T-helper 2 cell (primary cell): Measurements from ENCODE around the gene CLASRP.
"Not testable (repeated sequence)": the region's sequence is repeated elsewhere in the genome, so short reads cannot be mapped to it uniquely, and the experiment has no call there.

Experiments used
- DNase-seq, 5 experiments: peaks; one replicate each; pipeline versions ENCODE4 v3.0.0 to v3.0.0-alpha.2; 2012 to 2022
- total RNA-seq, 2 donors: gene quantifications; one replicate each; lab custom pipeline; 2026; lab: John Stamatoyannopoulos, UW

CLASRP gene
- 64.9 to 91.0 reads per million in 2 donors for total RNA-seq

GRCh38 chr19:45038931-45039893 is at the start of gene CLASRP:
CLASRP (plus strand) TSS chr19:45039045; CDS start chr19:45040213, 1,168 bp downstream.
- peak; percentile 77 to 91 (median 82) for DNase-seq

- DNase-seq: no peak
Observed at GRCh38 chr19:44990459-44990858, 48.4 kb upstream of the CLASRP start.

- no peak for DNase-seq
Observed at GRCh38 chr19:44990966-44991365, 47.9 kb upstream of the CLASRP start.

- DNase-seq: no peak
Observed at GRCh38 chr19:44992336-44993163, 46.3 kb upstream of the CLASRP start.

GRCh38 chr19:44993526-44993925 is 45.3 kb upstream of the CLASRP start:
- no peak for DNase-seq

- no peak for DNase-seq
Observed at GRCh38 chr19:44993926-44994537, 44.8 kb upstream of the CLASRP start.

- no peak for DNase-seq
Observed at GRCh38 chr19:44998025-44998424, 40.8 kb upstream of the CLASRP start.

GRCh38 chr19:44999131-44999925 is 39.5 kb upstream of the CLASRP start:
- not testable (repeated sequence) for DNase-seq

- DNase-seq: not testable (repeated sequence)
Observed at GRCh38 chr19:45000665-45001064, 38.2 kb upstream of the CLASRP start.

GRCh38 chr19:45001087-45001739 is 37.6 kb upstream of the CLASRP start, which contains the start of gene RELB:
RELB (plus strand) TSS chr19:45001464; CDS start chr19:45001580, 116 bp downstream.
- DNase-seq: peak; percentile 92 to 97 (median 94)

- DNase-seq: no peak
Observed at GRCh38 chr19:45003485-45003884, 35.4 kb upstream of the CLASRP start.

GRCh38 chr19:45005787-45006186 is 33.1 kb upstream of the CLASRP start:
- no peak for DNase-seq

- DNase-seq: no peak
Observed at GRCh38 chr19:45008552-45008951, 30.3 kb upstream of the CLASRP start.

- no peak for DNase-seq
Observed at GRCh38 chr19:45009625-45010255, 29.1 kb upstream of the CLASRP start.

- no peak for DNase-seq
Observed at GRCh38 chr19:45010306-45010705, 28.5 kb upstream of the CLASRP start.

GRCh38 chr19:45011959-45012358 is 26.9 kb upstream of the CLASRP start:
- no peak for DNase-seq

- DNase-seq: peak; percentile 52 to 94 (median 75)
Observed at GRCh38 chr19:45016388-45017314, 22.2 kb upstream of the CLASRP start.

- DNase-seq: no peak
Observed at GRCh38 chr19:45019187-45019586, 19.7 kb upstream of the CLASRP start.

- no peak for DNase-seq
Observed at GRCh38 chr19:45020071-45020470, 18.8 kb upstream of the CLASRP start.

GRCh38 chr19:45021971-45022370 is 16.9 kb upstream of the CLASRP start:
- no peak for DNase-seq
